H1 (cell line): Measurements from ENCODE around the gene E2F1. TPM values are rescaled to one million over a fixed set of nuclear protein-coding genes. Genes with fewer than 3 reads are reported as not detected.

ENCODE experiments used
- CEBPB ChIP-seq: IDR thresholded peaks from 2 replicates; pipeline ENCODE4 v1.6.1; 2012; ENCODE audit warnings: low read depth, low read length
- KDM4A ChIP-seq: IDR thresholded peaks from one replicate; pipeline ENCODE4 v1.7.1; 2012; ENCODE audit warnings: low read depth, mild to moderate bottlenecking, moderate library complexity, low read length, inconsistent platforms; ENCODE audit not compliant: severe bottlenecking
- NRF1 ChIP-seq: IDR thresholded peaks from 2 replicates; pipeline ENCODE4 v1.6.1; 2011; ENCODE audit warnings: mild to moderate bottlenecking, low read depth, low read length, improper control_type of control experiment
- TBP ChIP-seq: IDR thresholded peaks from 2 replicates; pipeline ENCODE4 v1.6.1; 2011; ENCODE audit warnings: low read depth, low read length, improper control_type of control experiment
- polyA plus RNA-seq, 7 experiments: library from polyadenylated mRNA; depleted of rRNA in 3 of 7; stranded (reverse) in 5 of 7; unstranded in 2 of 7; fragments of >200 nt in 5 of 7; fragments of 200-250 nt in 2 of 7; gene quantifications; 1 replicate in 5 of 7; 2 replicates in 1 of 7; 4 replicates in 1 of 7; pipeline versions ENCODE4 v1.2.1 to v1.2.3, GENCODE V29; 2011 to 2013; ENCODE audit warnings: missing spikeins in 2 of 7, mixed read lengths in 2 of 7
- total RNA-seq: library from RNA; stranded (reverse); fragmentation: NEBNext Ultra II Directional; extraction: Animal tissue kit (Norgen Biotek cat#: 25700); gene quantifications from 2 replicates; pipeline ENCODE4 v1.2.1, GENCODE V29; 2021

E2F1 gene
- total and polyA plus RNA-seq, 2 of the 8 experiments (the other 6 are each of a cell fraction or from before 2014, with no cell fraction given) = 33.4 to 35.8 TPM

DNA sequence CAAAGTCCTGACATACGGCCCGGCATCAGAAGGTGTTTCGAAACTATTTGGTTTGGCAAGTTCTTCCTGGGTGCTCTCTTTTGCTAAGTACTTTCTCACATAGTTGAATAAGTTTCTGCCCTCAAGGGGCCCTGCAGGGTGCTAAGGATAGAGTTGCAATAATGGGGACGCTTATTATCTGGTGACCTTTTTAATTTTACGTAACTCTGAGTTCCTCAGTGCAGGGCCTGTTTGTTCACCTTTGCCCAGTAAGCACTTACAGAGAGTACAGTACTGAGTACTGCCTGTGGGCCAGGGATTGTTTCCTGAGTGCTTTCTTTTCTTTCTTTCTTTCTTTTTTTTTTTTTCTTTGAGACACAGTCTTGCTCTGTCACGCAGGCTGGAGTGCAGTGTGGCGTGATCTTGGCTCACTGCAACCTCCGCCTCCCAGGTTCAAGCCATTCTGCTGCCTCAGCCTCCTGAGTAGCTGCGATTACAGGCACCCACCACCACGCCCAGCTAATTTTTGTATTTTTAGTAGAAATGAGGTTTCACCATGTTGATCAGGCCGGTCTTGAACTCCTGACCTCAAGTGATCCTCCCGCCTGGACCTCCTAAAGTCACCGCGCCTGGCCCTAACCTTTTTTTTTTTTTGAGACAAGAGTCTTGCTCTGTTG is 38.4 kb upstream of the E2F1 start (continued):
- no peak for TF ChIP-seq TBP
- no peak for TF ChIP-seq KDM4A
- no peak for TF ChIP-seq CEBPB
- no peak for TF ChIP-seq NRF1
- TF ChIP-seq, all 59 proteins: peak for 0
